OCI-LY7 (cell line): ENCODE data around the gene AFF3. TPM values are rescaled to one million over a fixed set of nuclear protein-coding genes. Genes with fewer than 3 reads are reported as not detected.

Source experiments
- BruUV-seq: library from RNA; stranded (reverse); fragments of 400-500 nt; replicated peaks from 2 replicates; lab custom pipeline; 2021; lab: Mats Ljungman, UMichigan
- CTCF ChIA-PET: fragments of 300-600 bp; sonication (Branson Sonifier 250); formaldehyde crosslinking; loops from one replicate; lab custom pipeline; 2022; ENCODE audit warnings: antibody characterized with exemption; ENCODE audit not compliant: unreplicated experiment; lab: Charles Lee
- POLR2A ChIA-PET: fragments of 300-600 bp; sonication (Branson Sonifier 250); formaldehyde crosslinking; loops from one replicate; lab custom pipeline; 2022; ENCODE audit warnings: antibody characterized with exemption; lab: Charles Lee
- DNase-seq: peaks from one replicate; pipeline ENCODE4 v3.0.0-alpha.2; 2015; ENCODE audit warnings: low spot score
- H2AFZ ChIP-seq: fragments of 200-600 bp; sonication (generic), shearing (Covaris generic); 2 replicates; pipeline ENCODE4 v1.6.1; 2014; ENCODE audit warnings: mild to moderate bottlenecking, antibody characterized with exemption, low read length, moderate library complexity
- H3K27ac ChIP-seq: fragments of 200-600 bp; sonication (generic); 2 replicates; pipeline ENCODE4 v1.5.1; 2014; ENCODE audit warnings: mixed run types, low read depth, mild to moderate bottlenecking, moderate library complexity, low read length, inconsistent platforms; ENCODE audit not compliant: poor library complexity, severe bottlenecking
- H3K36me3 ChIP-seq: fragments of 200-600 bp; sonication (generic); 2 replicates; pipeline ENCODE4 v1.6.1; 2014; ENCODE audit warnings: mild to moderate bottlenecking, antibody characterized with exemption, low read length, moderate library complexity, mixed read lengths; ENCODE audit not compliant: insufficient read depth
- H3K4me1 ChIP-seq: fragments of 200-600 bp; sonication (generic); 2 replicates; pipeline ENCODE4 v1.5.1; 2014; ENCODE audit warnings: mild to moderate bottlenecking, low read length; ENCODE audit not compliant: insufficient read depth, poor library complexity, severe bottlenecking
- H3K4me2 ChIP-seq: fragments of 200-600 bp; sonication (generic); 2 replicates; pipeline ENCODE4 v1.6.1; 2014; ENCODE audit warnings: mild to moderate bottlenecking, low read length
- H3K4me3 ChIP-seq: fragments of 200-600 bp; sonication (generic); 2 replicates; pipeline ENCODE4 v1.5.1; 2014; ENCODE audit warnings: mild to moderate bottlenecking, low read depth, low read length; ENCODE audit not compliant: poor library complexity, severe bottlenecking
- H3K79me2 ChIP-seq: fragments of 200-600 bp; sonication (generic); 2 replicates; pipeline ENCODE4 v1.6.1; 2016; ENCODE audit warnings: low read depth, mild to moderate bottlenecking, low read length, moderate library complexity, mixed read lengths; ENCODE audit not compliant: insufficient read depth
- H3K9me2 ChIP-seq: fragments of 200-600 bp; sonication (generic); 2 replicates; pipeline ENCODE4 v1.6.1; 2016; ENCODE audit warnings: mild to moderate bottlenecking, low read length, mixed read lengths; ENCODE audit not compliant: insufficient read depth
- H3K9me3 ChIP-seq: fragments of 200-600 bp; sonication (generic); 2 replicates; pipeline ENCODE4 v1.6.1; 2014; ENCODE audit warnings: mild to moderate bottlenecking, mixed run types, low read length, mixed read lengths
- H4K20me1 ChIP-seq: fragments of 200-600 bp; sonication (generic); 2 replicates; pipeline ENCODE4 v1.6.1; 2014; ENCODE audit warnings: mild to moderate bottlenecking, antibody characterized with exemption, low read length, moderate library complexity, mixed read lengths; ENCODE audit not compliant: insufficient read depth
- CTCF ChIP-seq: fragments of 200-600 bp; sonication (generic); conservative IDR thresholded peaks from 2 replicates; pipeline ENCODE4 v1.5.1; 2014; ENCODE audit warnings: mild to moderate bottlenecking, antibody characterized with exemption, low read length, moderate library complexity, mixed read lengths
- EZH2phosphoT487 ChIP-seq: fragments of 200-600 bp; sonication (generic); IDR thresholded peaks from 2 replicates; pipeline ENCODE4 v1.6.1; 2018; ENCODE audit warnings: low read depth, borderline replicate concordance, mild to moderate bottlenecking, mixed run types, antibody characterized with exemption, low read length, moderate library complexity, mixed read lengths
- intact Hi-C: fragments of 100-400 bp; cut with micrococcal nuclease; formaldehyde crosslinking; loops from one replicate; pipeline ENCODE4 v1.10.0; 2022; ENCODE audit not compliant: unreplicated experiment
- total RNA-seq, 2 experiments: library from RNA; depleted of rRNA in 1 of 2; stranded (reverse); fragments of >200 nt in 1 of 2; shearing (Covaris generic) in 1 of 2; gene quantifications; 2 replicates each; pipeline ENCODE4 v1.2.3, GENCODE V29; 2014 to 2022

The AFF3 gene
- total RNA-seq, 2 experiments from 2014 or later, result 131 to 133 TPM

GRCh38 chr2:99623613-99624012, 518.8 kb downstream of the AFF3 start:
- Histone ChIP-seq H3K27ac (no peak overlapping the region), H4K20me1 (no peaks in the 10 kb centered on the region), H3K79me2 (no peaks in the 10 kb centered on the region), H3K9me3 (no peaks in the 10 kb centered on the region), H2AFZ (no peak overlapping the region), H3K4me1 (peaks cover 12% of the 10 kb centered on the region), H3K4me2 (peak overlapping the region; percentile 27; the same call in 1 of the 2 replicates), H3K4me3 (no peak overlapping the region), H3K9me2 (no peaks in the 10 kb centered on the region), H3K36me3 (0 out of 2 replicates have a peak, but pooled peaks cover 4% of the 10 kb centered on the region)
- POLR2A ChIA-PET, result interaction anchor here (0.5 to 2.6 kb wide), 2 partner anchors 11 to 58 kb away, joined by 3 to 11 read pairs; no protein-coding TSS in a partner anchor
- no TSS peak for BruUV-seq
- DNase-seq, result no peak
- no peak for TF ChIP-seq EZH2phosphoT487
- no peak for TF ChIP-seq CTCF
- intact Hi-C loops, result no loop called here
- CTCF ChIA-PET, result no interaction called here

- Histone ChIP-seq H3K27ac (no peak overlapping the region), H3K9me2 (no peaks in the 10 kb centered on the region), H3K4me1 (peaks cover 12% of the 10 kb centered on the region), H3K79me2 (no peaks in the 10 kb centered on the region), H3K4me2 (peak overlapping the region; percentile 27; the same call in 1 of the 2 replicates), H2AFZ (no peak overlapping the region), H3K36me3 (0 out of 2 replicates have a peak, but pooled peaks cover 4% of the 10 kb centered on the region), H3K4me3 (no peak overlapping the region), H3K9me3 (no peaks in the 10 kb centered on the region), H4K20me1 (no peaks in the 10 kb centered on the region)
- CTCF ChIA-PET, result no interaction called here
- TF ChIP-seq CTCF, result no peak
- TF ChIP-seq EZH2phosphoT487, result no peak
- BruUV-seq, result no TSS peak
- intact Hi-C loops, result no loop called here
- DNase-seq, result no peak
- POLR2A ChIA-PET, result interaction anchor here (0.7 kb wide), 1 partner anchor 87 kb away, joined by 3 read pairs; no protein-coding TSS in a partner anchor
Measured at GRCh38 chr2:99623035-99623434, 519.4 kb downstream of the AFF3 start.

GRCh38 chr2:99622534-99622933, 519.9 kb downstream of the AFF3 start:
- TF ChIP-seq CTCF, result no peak
- TF ChIP-seq EZH2phosphoT487, result no peak
- H3K36me3 ChIP-seq, result 0 out of 2 replicates have a peak, but pooled peaks cover 4% of the 10 kb centered on the region
- H3K79me2 ChIP-seq, result no peaks in the 10 kb centered on the region
- no peak overlapping the region for H3K4me3 ChIP-seq
- intact Hi-C loops, result no loop called here
- H4K20me1 ChIP-seq, result no peaks in the 10 kb centered on the region
- H3K9me3 ChIP-seq, result no peaks in the 10 kb centered on the region
- peaks cover 12% of the 10 kb centered on the region for H3K4me1 ChIP-seq
- H3K9me2 ChIP-seq, result no peaks in the 10 kb centered on the region
- DNase-seq, result no peak
- no peak overlapping the region for H3K4me2 ChIP-seq
- ChIA-PET CTCF (no interaction called here), POLR2A (interaction anchor here (0.7 kb wide), 1 partner anchor 87 kb away, joined by 3 read pairs; no protein-coding TSS in a partner anchor)
- BruUV-seq, result no TSS peak
- H2AFZ ChIP-seq, result no peak overlapping the region
- no peak overlapping the region for H3K27ac ChIP-seq
